HEK293 (cell line): ENCODE data around the gene COL3A1.

Source experiments
- CTCF ChIA-PET: fragments of 350-600 bp; formaldehyde crosslinking; extraction: SDS; loops from one replicate; lab custom pipeline; 2021; ENCODE audit warnings: antibody characterized with exemption; lab: Yijun Ruan, JAX
- POLR2A ChIA-PET: fragments of 300-600 bp; formaldehyde crosslinking; extraction: SDS; loops from one replicate; lab custom pipeline; 2020; ENCODE audit warnings: antibody characterized with exemption, inconsistent platforms; lab: Yijun Ruan, JAX
- H3K27ac ChIP-seq: fragments of 200-500 bp; sonication (Bioruptor generic); 2 replicates; pipeline ENCODE4 v1.5.1; 2014; ENCODE audit warnings: low read depth, low read length, control low read depth, inconsistent platforms; ENCODE audit errors: extremely low read depth
- H3K36me3 ChIP-seq, 2 experiments: fragments of 200-500 bp in 1 of 2; sonication (Bioruptor generic) in 1 of 2; 1 replicate in 1 of 2; 2 replicates in 1 of 2; pipeline ENCODE4 v1.5.1; 2014 to 2017; ENCODE audit warnings: inconsistent platforms in 2 of 2, low read length in 2 of 2; ENCODE audit not compliant: control insufficient read depth in 2 of 2, insufficient read depth in 1 of 2
- H3K4me1 ChIP-seq: fragments of 200-500 bp; sonication (Bioruptor generic); 2 replicates; pipeline ENCODE4 v1.5.1; 2014; ENCODE audit warnings: mild to moderate bottlenecking, low read length, inconsistent platforms; ENCODE audit not compliant: control insufficient read depth, insufficient read depth
- H3K4me3 ChIP-seq: 2 replicates; pipeline ENCODE4 v1.5.1; 2011; ENCODE audit warnings: low read depth, mild to moderate bottlenecking, control low read depth, low read length, moderate library complexity
- H3K9me3 ChIP-seq: fragments of 200-500 bp; sonication (Bioruptor generic); 2 replicates; pipeline ENCODE4 v1.5.1; 2014; ENCODE audit warnings: low read depth, low read length, inconsistent platforms; ENCODE audit not compliant: control insufficient read depth, insufficient read depth
- AEBP2 ChIP-seq: fragments of 450-650 bp; formaldehyde crosslinking; IDR thresholded peaks from 2 replicates; pipeline ENCODE4 v1.5.1; 2016; ENCODE audit warnings: missing biosample characterization, missing genetic modification characterization, borderline replicate concordance
- BCL11A ChIP-seq: fragments of 450-650 bp; formaldehyde crosslinking; IDR thresholded peaks from 2 replicates; pipeline ENCODE4 v1.5.1; 2016; ENCODE audit warnings: low read depth, missing biosample characterization, missing genetic modification characterization
- HIC1 ChIP-seq: fragments of 450-650 bp; formaldehyde crosslinking; IDR thresholded peaks from 2 replicates; pipeline ENCODE4 v1.5.1; 2016; ENCODE audit warnings: missing biosample characterization, missing genetic modification characterization
- PRDM4 ChIP-seq: fragments of 450-650 bp; formaldehyde crosslinking; IDR thresholded peaks from 2 replicates; pipeline ENCODE4 v1.5.1; 2017; ENCODE audit warnings: missing biosample characterization, missing genetic modification characterization
- SCRT1 ChIP-seq: fragments of 450-650 bp; formaldehyde crosslinking; IDR thresholded peaks from 2 replicates; pipeline ENCODE4 v1.5.1; 2016; ENCODE audit warnings: missing biosample characterization, missing genetic modification characterization, borderline replicate concordance
- TRIM28 ChIP-seq: IDR thresholded peaks from 2 replicates; pipeline ENCODE4 v1.6.1; 2011; ENCODE audit warnings: low read length, control low read depth, borderline replicate concordance
- ZBTB26 ChIP-seq: fragments of 450-650 bp; formaldehyde crosslinking; optimal IDR thresholded peaks from 2 replicates; pipeline ENCODE3; 2016; ENCODE audit warnings: missing biosample characterization, mild to moderate bottlenecking, missing genetic modification characterization
- ZBTB8A ChIP-seq: fragments of 450-650 bp; formaldehyde crosslinking; IDR thresholded peaks from 2 replicates; pipeline ENCODE4 v1.5.1; 2016; ENCODE audit warnings: missing biosample characterization, missing genetic modification characterization
- ZNF138 ChIP-seq: fragments of 450-650 bp; formaldehyde crosslinking; IDR thresholded peaks from 2 replicates; pipeline ENCODE4 v1.5.1; 2016; ENCODE audit warnings: missing biosample characterization, missing genetic modification characterization, borderline replicate concordance
- ZNF155 ChIP-seq: fragments of 450-650 bp; formaldehyde crosslinking; IDR thresholded peaks from 2 replicates; pipeline ENCODE4 v1.5.1; 2016; ENCODE audit warnings: missing biosample characterization, missing genetic modification characterization
- ZNF184 ChIP-seq: fragments of 450-650 bp; IDR thresholded peaks from 2 replicates; pipeline ENCODE4 v1.5.1; 2018; ENCODE audit warnings: missing biosample characterization, mild to moderate bottlenecking, missing genetic modification characterization
- ZNF223 ChIP-seq: fragments of 450-650 bp; formaldehyde crosslinking; IDR thresholded peaks from 2 replicates; pipeline ENCODE4 v1.5.1; 2016; ENCODE audit warnings: missing biosample characterization, missing genetic modification characterization
- ZNF266 ChIP-seq: fragments of 450-650 bp; formaldehyde crosslinking; IDR thresholded peaks from 2 replicates; pipeline ENCODE4 v1.5.1; 2016; ENCODE audit warnings: missing biosample characterization, missing genetic modification characterization, low read depth
- ZNF292 ChIP-seq: fragments of 450-650 bp; formaldehyde crosslinking; IDR thresholded peaks from 2 replicates; pipeline ENCODE4 v1.5.1; 2016; ENCODE audit warnings: low read depth, missing biosample characterization, missing genetic modification characterization, borderline replicate concordance
- ZNF324 ChIP-seq: fragments of 450-650 bp; formaldehyde crosslinking; IDR thresholded peaks from 2 replicates; pipeline ENCODE4 v1.5.1; 2016; ENCODE audit warnings: missing biosample characterization, missing genetic modification characterization
- ZNF350 ChIP-seq: fragments of 450-650 bp; formaldehyde crosslinking; IDR thresholded peaks from 2 replicates; pipeline ENCODE4 v1.5.0; 2017; ENCODE audit warnings: missing biosample characterization, mild to moderate bottlenecking, missing genetic modification characterization
- ZNF366 ChIP-seq: fragments of 450-650 bp; formaldehyde crosslinking; conservative IDR thresholded peaks from 2 replicates; pipeline ENCODE4 v1.5.1; 2016; ENCODE audit warnings: missing biosample characterization, missing genetic modification characterization
- ZNF521 ChIP-seq: fragments of 450-650 bp; formaldehyde crosslinking; IDR thresholded peaks from 2 replicates; pipeline ENCODE4 v1.5.1; 2017; ENCODE audit warnings: missing biosample characterization, mild to moderate bottlenecking, missing genetic modification characterization
- ZNF585B ChIP-seq: fragments of 450-650 bp; formaldehyde crosslinking; IDR thresholded peaks from 2 replicates; pipeline ENCODE4 v1.5.1; 2016; ENCODE audit warnings: missing biosample characterization, missing genetic modification characterization
- ZNF610 ChIP-seq: fragments of 450-650 bp; formaldehyde crosslinking; IDR thresholded peaks from 2 replicates; pipeline ENCODE4 v1.5.1; 2016; ENCODE audit warnings: missing biosample characterization, missing genetic modification characterization, borderline replicate concordance
- ZNF692 ChIP-seq: fragments of 450-650 bp; formaldehyde crosslinking; IDR thresholded peaks from 2 replicates; pipeline ENCODE4 v1.5.1; 2016; ENCODE audit warnings: missing biosample characterization, missing genetic modification characterization
- ZNF701 ChIP-seq: fragments of 450-650 bp; formaldehyde crosslinking; IDR thresholded peaks from 2 replicates; pipeline ENCODE4 v1.5.1; 2016; ENCODE audit warnings: missing biosample characterization, missing genetic modification characterization
- ZNF704 ChIP-seq: fragments of 450-650 bp; formaldehyde crosslinking; IDR thresholded peaks from 2 replicates; pipeline ENCODE4 v1.5.1; 2016; ENCODE audit warnings: missing biosample characterization, missing genetic modification characterization
- ZNF830 ChIP-seq: fragments of 450-650 bp; IDR thresholded peaks from 2 replicates; pipeline ENCODE4 v1.5.0; 2018; ENCODE audit warnings: missing biosample characterization, missing genetic modification characterization, low read depth, mild to moderate bottlenecking, moderate library complexity
- ZSCAN16 ChIP-seq: fragments of 450-650 bp; formaldehyde crosslinking; IDR thresholded peaks from 2 replicates; pipeline ENCODE4 v1.5.1; 2016; ENCODE audit warnings: missing biosample characterization, missing genetic modification characterization

COL3A1 gene

GRCh38 chr2:189057316-189057715, 83.1 kb downstream of the COL3A1 start (continued):
- TF ChIP-seq TRIM28 (no peak), ZNF138 (tag by site-specific recombination) (no peak), ZNF366 (tag by site-specific recombination) (no peak), ZNF521 (tag by site-specific recombination) (no peak), HIC1 (tag by site-specific recombination) (no peak), ZBTB26 (no peak)

GRCh38 chr2:189060096-189060642, 86.0 kb downstream of the COL3A1 start:
- ChIA-PET CTCF (no interaction called here), POLR2A (no interaction called here)
- TF ChIP-seq AEBP2 (tag by site-specific recombination) = no peak
- no peak for TF ChIP-seq ZNF704 (tag by site-specific recombination)
- no peak for TF ChIP-seq BCL11A
- TF ChIP-seq ZNF350 (tag by site-specific recombination) = no peak
- TF ChIP-seq ZNF701 (tag by site-specific recombination) = no peak
- no peak for TF ChIP-seq ZSCAN16 (tag by site-specific recombination)
- TF ChIP-seq SCRT1 (tag by site-specific recombination) = no peak
- TF ChIP-seq ZNF292 (tag by site-specific recombination) = no peak
- no peak for TF ChIP-seq ZNF585B (tag by site-specific recombination)
- no peak for TF ChIP-seq PRDM4 (tag by site-specific recombination)
- TF ChIP-seq ZNF610 (tag by site-specific recombination) = no peak
- no peak for TF ChIP-seq ZNF830 (tag by site-specific recombination)
- no peak for TF ChIP-seq ZNF223 (tag by site-specific recombination)
- TF ChIP-seq ZNF184 (tag by site-specific recombination) = no peak
- no peak for TF ChIP-seq ZNF324 (tag by site-specific recombination)
- TF ChIP-seq ZNF266 (tag by site-specific recombination) = no peak
- no peak for TF ChIP-seq ZNF155 (tag by site-specific recombination)
- no peak for TF ChIP-seq ZBTB8A (tag by site-specific recombination)
- TF ChIP-seq ZNF692 (tag by site-specific recombination) = no peak
- no peaks in the 10 kb centered on the region for H3K36me3 ChIP-seq
- no peaks in the 10 kb centered on the region for H3K4me1 ChIP-seq
- no peak overlapping the region for H3K4me3 ChIP-seq
- H3K27ac ChIP-seq = no peak overlapping the region
- no peaks in the 10 kb centered on the region for H3K9me3 ChIP-seq
